K562 (cell line): ENCODE results near the gene ASXL2. TPM values are rescaled to one million over a fixed set of nuclear protein-coding genes. Genes with fewer than 3 reads are reported as not detected.

Experiments used
- ATAC-seq: fragments of 200-7000 bp; cut with Tn5 transposase; 3 replicates; pipeline ENCODE4 v1.9.1; 2020; ENCODE audit warnings: moderate library complexity
- BruUV-seq: library from RNA; stranded (reverse); fragments of 400-500 nt; replicated peaks from 2 replicates; lab custom pipeline; 2021; lab: Mats Ljungman, UMichigan
- CTCF ChIA-PET: fragments of 300-600 bp; formaldehyde crosslinking; extraction: SDS; loops from one replicate; lab custom pipeline; 2021; ENCODE audit warnings: low intra/inter-chr PET ratio; lab: Yijun Ruan, JAX
- POLR2A ChIA-PET: fragments of 300-600, 350-650 bp; sonication (Branson Sonifier 250); formaldehyde crosslinking; extraction: SDS; loops from one replicate; lab custom pipeline; 2021; ENCODE audit warnings: antibody characterized with exemption, inconsistent platforms; lab: Yijun Ruan, JAX
- DNase-seq, 4 experiments: peaks; one replicate each; pipeline versions ENCODE4 v3.0.0 to v3.0.0-alpha.2; 2011 to 2018; ENCODE audit warnings: low spot score in 3 of 4, mixed read lengths in 3 of 4; ENCODE audit errors: extremely low read depth in 1 of 4
- FAIRE-seq: peaks from 2 replicates; lab custom pipeline; 2011; peaks lifted over from hg19 to GRCh38; lab: Jason Lieb, UNC
- H2AFZ ChIP-seq: 2 replicates; pipeline ENCODE4 v1.6.0; 2011; ENCODE audit warnings: low read depth, low read length, control low read depth, inconsistent platforms
- H3K27ac ChIP-seq: fragments of 200-600 bp; 3 replicates; pipeline ENCODE4 v1.8.0; 2011; ENCODE audit warnings: low read depth, mild to moderate bottlenecking, control low read depth, inconsistent platforms, low read length, moderate library complexity, mixed read lengths; ENCODE audit errors: extremely low read depth
- H3K27me3 ChIP-seq, 2 experiments: fragments of 300-600 bp in 1 of 2; 2 replicates in 1 of 2; 3 replicates in 1 of 2; pipeline versions ENCODE4 v1.6.0 to v1.8.0; 2011; ENCODE audit warnings: inconsistent platforms in 2 of 2, low read length in 2 of 2, mild to moderate bottlenecking in 1 of 2, mixed read lengths in 1 of 2, moderate library complexity in 1 of 2; ENCODE audit not compliant: control insufficient read depth in 2 of 2, insufficient read depth in 2 of 2
- H3K36me3 ChIP-seq: fragments of 300-600 bp; 3 replicates; pipeline ENCODE4 v1.8.0; 2011; ENCODE audit warnings: mild to moderate bottlenecking, low read length, inconsistent platforms; ENCODE audit not compliant: control insufficient read depth, insufficient read depth
- H3K4me1 ChIP-seq, 2 experiments: fragments of 200-600 bp in 1 of 2; replicated peaks in 1 of 2; 2 replicates in 1 of 2; 3 replicates in 1 of 2; pipeline versions ENCODE4 v1.5.1 to v1.8.0; 2011; ENCODE audit warnings: inconsistent platforms in 2 of 2, low read length in 2 of 2, mild to moderate bottlenecking in 1 of 2, mixed read lengths in 1 of 2, moderate library complexity in 1 of 2; ENCODE audit not compliant: control insufficient read depth in 2 of 2, insufficient read depth in 2 of 2
- H3K4me2 ChIP-seq: 2 replicates; pipeline ENCODE4 v1.6.1; 2011; ENCODE audit warnings: low read length, control low read depth, inconsistent platforms, mixed read lengths; ENCODE audit not compliant: insufficient read depth
- H3K4me3 ChIP-seq: fragments of 200-600 bp; sonication (generic), shearing (Covaris generic); 2 replicates; pipeline ENCODE4 v1.5.1; 2016; ENCODE audit warnings: control low read depth, inconsistent platforms
- H3K79me2 ChIP-seq: fragments of 200-600 bp; 3 replicates; pipeline ENCODE4 v1.8.0; 2011; ENCODE audit warnings: low read length, inconsistent platforms; ENCODE audit not compliant: control insufficient read depth, insufficient read depth
- H3K9ac ChIP-seq, 2 experiments: 2 replicates each; pipeline versions ENCODE4 v1.6.0 to v1.6.1; 2011; ENCODE audit warnings: low read depth in 2 of 2, low read length in 2 of 2, control low read depth in 1 of 2, inconsistent platforms in 1 of 2, mild to moderate bottlenecking in 1 of 2, mixed read lengths in 1 of 2; ENCODE audit not compliant: insufficient read depth in 1 of 2
- H3K9me1 ChIP-seq: one replicate; pipeline ENCODE4 v1.6.0; 2011; ENCODE audit warnings: inconsistent platforms, mild to moderate bottlenecking, low read length, moderate library complexity; ENCODE audit not compliant: control insufficient read depth, insufficient read depth
- H3K9me3 ChIP-seq: replicated peaks from 2 replicates; pipeline ENCODE4 v1.5.1; 2011; ENCODE audit warnings: low read depth, low read length, inconsistent platforms; ENCODE audit not compliant: control insufficient read depth, insufficient read depth
- H4K20me1 ChIP-seq: replicated peaks from 2 replicates; pipeline ENCODE4 v1.6.1; 2011; ENCODE audit warnings: low read length, inconsistent platforms, mixed read lengths; ENCODE audit not compliant: control insufficient read depth, insufficient read depth
- CBX3 ChIP-seq, 2 experiments: IDR thresholded peaks; 1 replicate in 1 of 2; 2 replicates in 1 of 2; pipeline ENCODE4 v1.6.1; 2012; ENCODE audit warnings: inconsistent platforms in 2 of 2, low read length in 2 of 2, borderline replicate concordance in 1 of 2, control low read depth in 1 of 2
- COPS2 ChIP-seq: fragments of 450-650 bp; conservative IDR thresholded peaks from 2 replicates; pipeline ENCODE4 v1.6.1; 2016; ENCODE audit warnings: mild to moderate bottlenecking, moderate library complexity
- FOXM1 ChIP-seq, 2 experiments: fragments of 450-650 bp in 1 of 2; sonication (generic) in 1 of 2; formaldehyde crosslinking in 1 of 2; IDR thresholded peaks; 2 replicates each; pipeline versions ENCODE4 v1.6.1 to v1.9.0; 2017 to 2022; ENCODE audit warnings: low read depth in 2 of 2, mild to moderate bottlenecking in 2 of 2, missing genetic modification reagents in 1 of 2, moderate library complexity in 1 of 2
- HOXB6 ChIP-seq: fragments of 250-450 bp; sonication (Bioruptor Pico); IDR thresholded peaks from 2 replicates; pipeline ENCODE4 v1.5.1; 2022; ENCODE audit warnings: mild to moderate bottlenecking, borderline replicate concordance
- JUNB ChIP-seq: fragments of 450-650 bp; formaldehyde crosslinking; conservative IDR thresholded peaks from 2 replicates; pipeline ENCODE4 v1.4.0; 2020; ENCODE audit warnings: mild to moderate bottlenecking
- KHSRP ChIP-seq: fragments of 450-650 bp; IDR thresholded peaks from 2 replicates; pipeline ENCODE4 v1.6.1; 2017
- PHB2 ChIP-seq: fragments of 450-650 bp; IDR thresholded peaks from 2 replicates; pipeline ENCODE4 v1.6.1; 2017; ENCODE audit warnings: low read depth
- RBM39 ChIP-seq: fragments of 200-400 bp; formaldehyde crosslinking; optimal IDR thresholded peaks from 2 replicates; pipeline ENCODE3; 2018; ENCODE audit warnings: low read depth, low read length
- XRCC5 ChIP-seq: fragments of 200-400 bp; formaldehyde crosslinking; IDR thresholded peaks from 2 replicates; pipeline ENCODE4 v1.6.1; 2017; ENCODE audit warnings: low read depth, mild to moderate bottlenecking, low read length
- ZNF124 ChIP-seq: sonication (generic); formaldehyde crosslinking; IDR thresholded peaks from 2 replicates; pipeline ENCODE4 v1.8.1; 2022; ENCODE audit warnings: missing genetic modification reagents
- ZNF699 ChIP-seq: fragments of 250-450 bp; sonication (Bioruptor Pico); IDR thresholded peaks from 2 replicates; pipeline ENCODE4 v1.8.0; 2021; ENCODE audit warnings: mild to moderate bottlenecking, moderate library complexity; ENCODE audit not compliant: insufficient replicate concordance
- ZNF778 ChIP-seq: fragments of 450-650 bp; formaldehyde crosslinking; IDR thresholded peaks from 2 replicates; pipeline ENCODE4 v1.4.0; 2020; ENCODE audit warnings: mild to moderate bottlenecking, moderate library complexity
- ZNF785 ChIP-seq: fragments of 250-450 bp; sonication (Bioruptor Pico); IDR thresholded peaks from 2 replicates; pipeline ENCODE4 v1.4.0; 2020; ENCODE audit warnings: mild to moderate bottlenecking
- WGBS: fragments of 100-300 bp; shearing (Covaris generic); methylation state at CpG from one replicate; pipeline ENCODE4 v1.1.6; 2016; ENCODE audit warnings: low coverage, mixed read lengths; ENCODE audit not compliant: insufficient coverage; ENCODE audit errors: missing lambda C conversion rate; 5-methylcytosine and 5-hydroxymethylcytosine counted together
- in situ Hi-C: fragments of 300-500 bp; cut with MboI; formaldehyde crosslinking; loops from 4 replicates; pipeline ENCODE4 v1.15.0; 2018; ENCODE audit warnings: inconsistent platforms, mixed read lengths
- intact Hi-C: fragments of 100-400 bp; cut with micrococcal nuclease; formaldehyde crosslinking; loops from 2 replicates; pipeline ENCODE4 v1.14.2; 2022
- polyA plus RNA-seq, 8 experiments: library from polyadenylated mRNA; depleted of rRNA in 4 of 8; stranded (reverse) in 5 of 8; unstranded in 3 of 8; fragments of >200 nt; fragmentation: Nextera tagmentation in 2 of 8; fragmentation: Illumina TruSeq in 1 of 8; extraction: Ambion mirVana in 2 of 8; extraction: Trizol in 1 of 8; gene quantifications; 2 replicates each; pipeline versions ENCODE4 v1.2.1 to v1.2.3, GENCODE V29; 2011 to 2014; ENCODE audit warnings: inconsistent platforms in 1 of 8, missing spikeins in 1 of 8
- total RNA-seq, 7 experiments: library from RNA; depleted of rRNA in 6 of 7; stranded (reverse); fragments of >200 nt in 6 of 7; fragmentation: Illumina TruSeq in 2 of 7; extraction: Trizol in 2 of 7; gene quantifications; 2 replicates each; pipeline versions ENCODE4 v1.2.1 to v1.2.3, GENCODE V29; 2011 to 2021; ENCODE audit warnings: low replicate concordance in 1 of 7
- TF ChIP-seq, protein P1 (sequence below): sonication (generic); formaldehyde crosslinking; IDR thresholded peaks from 2 replicates; pipeline ENCODE4 v1.4.0; 2020; ENCODE audit warnings: mild to moderate bottlenecking, missing genetic modification reagents
- TF ChIP-seq, protein P2 (sequence below): sonication (generic); formaldehyde crosslinking; IDR thresholded peaks from 2 replicates; pipeline ENCODE4 v1.8.1; 2023; ENCODE audit warnings: mild to moderate bottlenecking, missing genetic modification reagents
- TF ChIP-seq, protein P3 (sequence below): fragments of 250-450 bp; sonication (Bioruptor Pico); IDR thresholded peaks from 2 replicates; pipeline ENCODE4 v1.8.0; 2022; ENCODE audit warnings: moderate library complexity, mild to moderate bottlenecking, inconsistent platforms
- TF ChIP-seq, protein P4 (sequence below): sonication (generic); formaldehyde crosslinking; IDR thresholded peaks from 2 replicates; pipeline ENCODE4 v1.8.1; 2022; ENCODE audit warnings: missing genetic modification reagents

ASXL2 gene
- total and polyA plus RNA-seq, 9 of the 15 experiments (the other 6 are each of a cell fraction or from before 2014, with no cell fraction given): 2.2 to 25.9 (median 9.0) TPM

DNA sequence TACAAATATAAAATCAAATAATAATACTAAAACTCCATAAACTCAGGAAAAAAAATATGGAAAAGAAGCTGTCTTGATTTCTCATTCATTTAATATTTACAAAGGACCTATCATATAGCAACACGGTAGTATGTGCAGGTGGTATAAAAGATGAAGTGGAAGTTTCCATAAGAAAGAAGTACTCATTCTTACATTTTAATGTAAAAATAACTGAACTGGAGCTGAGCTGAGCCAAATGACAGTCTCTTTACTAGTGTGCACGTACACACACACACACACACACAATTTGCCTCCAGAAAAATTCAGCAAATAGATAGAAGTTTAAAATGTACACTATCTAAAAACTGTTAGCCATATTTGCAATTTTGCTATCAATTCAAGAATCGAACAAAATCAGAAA is 54.1 kb downstream of the ASXL2 start:
- DNase-seq: no peak
- TF ChIP-seq, protein P1, sequence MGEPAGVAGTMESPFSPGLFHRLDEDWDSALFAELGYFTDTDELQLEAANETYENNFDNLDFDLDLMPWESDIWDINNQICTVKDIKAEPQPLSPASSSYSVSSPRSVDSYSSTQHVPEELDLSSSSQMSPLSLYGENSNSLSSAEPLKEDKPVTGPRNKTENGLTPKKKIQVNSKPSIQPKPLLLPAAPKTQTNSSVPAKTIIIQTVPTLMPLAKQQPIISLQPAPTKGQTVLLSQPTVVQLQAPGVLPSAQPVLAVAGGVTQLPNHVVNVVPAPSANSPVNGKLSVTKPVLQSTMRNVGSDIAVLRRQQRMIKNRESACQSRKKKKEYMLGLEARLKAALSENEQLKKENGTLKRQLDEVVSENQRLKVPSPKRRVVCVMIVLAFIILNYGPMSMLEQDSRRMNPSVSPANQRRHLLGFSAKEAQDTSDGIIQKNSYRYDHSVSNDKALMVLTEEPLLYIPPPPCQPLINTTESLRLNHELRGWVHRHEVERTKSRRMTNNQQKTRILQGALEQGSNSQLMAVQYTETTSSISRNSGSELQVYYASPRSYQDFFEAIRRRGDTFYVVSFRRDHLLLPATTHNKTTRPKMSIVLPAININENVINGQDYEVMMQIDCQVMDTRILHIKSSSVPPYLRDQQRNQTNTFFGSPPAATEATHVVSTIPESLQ: no peak
- no peak for TF ChIP-seq ZNF785
- TF ChIP-seq FOXM1 (IDR thresholded peaks at IDR 0.05; ENCODE audit: low read depth): no peak
- TF ChIP-seq FOXM1 (CRISPR knock-in tag; IDR thresholded peaks at IDR 0.05; ENCODE audit: low read depth): no peak
- no peak for TF ChIP-seq XRCC5
- no peak for TF ChIP-seq KHSRP
- no peak for TF ChIP-seq ZNF699 (CRISPR knock-in tag)
- TF ChIP-seq, protein P2, sequence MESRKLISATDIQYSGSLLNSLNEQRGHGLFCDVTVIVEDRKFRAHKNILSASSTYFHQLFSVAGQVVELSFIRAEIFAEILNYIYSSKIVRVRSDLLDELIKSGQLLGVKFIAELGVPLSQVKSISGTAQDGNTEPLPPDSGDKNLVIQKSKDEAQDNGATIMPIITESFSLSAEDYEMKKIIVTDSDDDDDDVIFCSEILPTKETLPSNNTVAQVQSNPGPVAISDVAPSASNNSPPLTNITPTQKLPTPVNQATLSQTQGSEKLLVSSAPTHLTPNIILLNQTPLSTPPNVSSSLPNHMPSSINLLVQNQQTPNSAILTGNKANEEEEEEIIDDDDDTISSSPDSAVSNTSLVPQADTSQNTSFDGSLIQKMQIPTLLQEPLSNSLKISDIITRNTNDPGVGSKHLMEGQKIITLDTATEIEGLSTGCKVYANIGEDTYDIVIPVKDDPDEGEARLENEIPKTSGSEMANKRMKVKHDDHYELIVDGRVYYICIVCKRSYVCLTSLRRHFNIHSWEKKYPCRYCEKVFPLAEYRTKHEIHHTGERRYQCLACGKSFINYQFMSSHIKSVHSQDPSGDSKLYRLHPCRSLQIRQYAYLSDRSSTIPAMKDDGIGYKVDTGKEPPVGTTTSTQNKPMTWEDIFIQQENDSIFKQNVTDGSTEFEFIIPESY (CRISPR knock-in tag): no peak
- no peak for TF ChIP-seq ZNF124
- TF ChIP-seq COPS2: no peak
- no peak for TF ChIP-seq CBX3 (IDR thresholded peaks at IDR 0.05; ENCODE audit: borderline replicate concordance in 1 of 2, low read length in 2 of 2)
- TF ChIP-seq, protein P3, sequence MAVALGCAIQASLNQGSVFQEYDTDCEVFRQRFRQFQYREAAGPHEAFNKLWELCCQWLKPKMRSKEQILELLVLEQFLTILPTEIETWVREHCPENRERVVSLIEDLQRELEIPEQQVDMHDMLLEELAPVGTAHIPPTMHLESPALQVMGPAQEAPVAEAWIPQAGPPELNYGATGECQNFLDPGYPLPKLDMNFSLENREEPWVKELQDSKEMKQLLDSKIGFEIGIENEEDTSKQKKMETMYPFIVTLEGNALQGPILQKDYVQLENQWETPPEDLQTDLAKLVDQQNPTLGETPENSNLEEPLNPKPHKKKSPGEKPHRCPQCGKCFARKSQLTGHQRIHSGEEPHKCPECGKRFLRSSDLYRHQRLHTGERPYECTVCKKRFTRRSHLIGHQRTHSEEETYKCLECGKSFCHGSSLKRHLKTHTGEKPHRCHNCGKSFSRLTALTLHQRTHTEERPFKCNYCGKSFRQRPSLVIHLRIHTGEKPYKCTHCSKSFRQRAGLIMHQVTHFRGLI: no peak
- TF ChIP-seq PHB2: no peak
- no peak for TF ChIP-seq RBM39
- no peak for TF ChIP-seq ZNF778 (CRISPR knock-in tag)
- TF ChIP-seq JUNB: no peak
- TF ChIP-seq HOXB6: no peak
- TF ChIP-seq, protein P4, sequence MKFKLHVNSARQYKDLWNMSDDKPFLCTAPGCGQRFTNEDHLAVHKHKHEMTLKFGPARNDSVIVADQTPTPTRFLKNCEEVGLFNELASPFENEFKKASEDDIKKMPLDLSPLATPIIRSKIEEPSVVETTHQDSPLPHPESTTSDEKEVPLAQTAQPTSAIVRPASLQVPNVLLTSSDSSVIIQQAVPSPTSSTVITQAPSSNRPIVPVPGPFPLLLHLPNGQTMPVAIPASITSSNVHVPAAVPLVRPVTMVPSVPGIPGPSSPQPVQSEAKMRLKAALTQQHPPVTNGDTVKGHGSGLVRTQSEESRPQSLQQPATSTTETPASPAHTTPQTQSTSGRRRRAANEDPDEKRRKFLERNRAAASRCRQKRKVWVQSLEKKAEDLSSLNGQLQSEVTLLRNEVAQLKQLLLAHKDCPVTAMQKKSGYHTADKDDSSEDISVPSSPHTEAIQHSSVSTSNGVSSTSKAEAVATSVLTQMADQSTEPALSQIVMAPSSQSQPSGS (CRISPR knock-in tag): no peak
- Histone ChIP-seq H3K4me2 (no peak overlapping the region), H4K20me1 (no peaks in the 10 kb centered on the region), H3K4me1 (peaks cover 7 to 8% of the 10 kb centered on the region in 2 experiments), H3K9ac (no peak overlapping the region), H2AFZ (no peak overlapping the region), H3K36me3 (peaks cover 5% of the 10 kb centered on the region; the same call in 1 of the 3 replicates), H3K27me3 (no peaks in the 10 kb centered on the region), H3K4me3 (no peak overlapping the region), H3K9me1 (no peaks in the 10 kb centered on the region), H3K9me3 (no peaks in the 10 kb centered on the region), H3K79me2 (peaks cover 21% of the 10 kb centered on the region; the same call in 2 of the 3 replicates), H3K27ac (no peak overlapping the region)
- FAIRE-seq: no peak
- no peak for ATAC-seq
- CTCF ChIA-PET: no interaction called here
- POLR2A ChIA-PET: interaction anchor here (0.9 to 1.5 kb wide), 2 partner anchors 15 kb away, joined by 3 read pairs; no protein-coding TSS in a partner anchor
- intact Hi-C loops (no loop called here), in situ Hi-C loops (no loop called here)
- 66% methylated on average over 3 of the region's 3 CpGs for WGBS
- BruUV-seq: no TSS peak
